SW480 (cell line): Measurements from ENCODE around the gene IER5.

Source experiments
- DNase-seq: peaks from one replicate; pipeline ENCODE4 v3.0.0-alpha.2; 2016; ENCODE audit warnings: low spot score

Gene IER5

DNA sequence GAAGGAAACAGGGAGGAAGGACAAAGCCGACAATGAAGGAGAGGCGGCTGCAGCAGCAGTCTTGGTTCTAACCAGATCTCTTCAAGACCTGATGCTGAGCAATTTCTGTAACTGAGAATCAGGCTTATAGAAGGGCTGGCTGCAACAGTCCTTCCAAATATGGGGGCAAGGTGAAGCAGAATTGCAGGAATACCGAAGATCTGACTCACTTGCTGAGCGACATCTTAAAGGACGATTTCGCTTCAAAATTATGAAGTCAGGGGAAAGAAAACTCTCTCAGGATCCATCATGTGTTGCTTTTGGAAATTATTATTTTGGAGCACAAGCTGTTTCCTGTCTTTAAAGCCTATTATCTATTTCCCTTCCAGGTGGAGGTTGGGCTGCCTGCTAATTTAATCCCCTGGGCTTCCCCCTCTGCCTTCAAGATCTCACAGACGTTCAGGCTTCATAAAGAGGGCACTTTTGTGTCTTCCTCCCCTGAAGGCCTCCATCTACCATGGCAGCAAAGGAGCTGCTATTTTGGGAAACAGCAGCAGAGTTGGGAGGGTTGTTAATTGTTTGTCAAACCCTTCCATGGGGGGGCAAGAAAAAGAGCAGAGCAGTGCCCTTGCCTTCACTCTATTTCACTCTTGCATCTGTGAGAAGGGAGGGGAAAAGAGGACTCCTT lies 10.8 kb upstream of the IER5 start:
- no peak for DNase-seq

GRCh38 chr1:181079382-181079781 lies 9.1 kb upstream of the IER5 start:
- no peak for DNase-seq

- DNase-seq: no peak
Measured at GRCh38 chr1:181079920-181080319, 8.6 kb upstream of the IER5 start.

DNA sequence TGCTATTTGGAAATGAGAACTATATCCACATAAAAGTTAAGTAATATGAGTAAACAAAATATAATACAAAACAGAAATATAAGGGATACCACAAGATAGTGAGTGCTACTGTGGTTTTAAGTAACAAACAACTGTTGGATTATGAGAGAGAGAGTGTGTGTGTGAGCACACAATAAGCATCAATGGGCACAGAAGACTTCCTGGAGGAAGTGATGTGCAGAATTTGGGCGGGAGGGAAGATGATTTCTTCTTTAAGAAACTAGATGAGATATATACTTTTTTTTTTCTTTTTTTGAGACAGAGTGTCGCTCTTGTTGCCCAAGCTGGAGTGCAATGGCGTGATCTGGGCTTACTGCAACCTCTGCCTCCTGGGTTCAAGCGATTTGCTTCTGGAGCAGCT lies 7.9 kb upstream of the IER5 start:
- DNase-seq: no peak

DNA sequence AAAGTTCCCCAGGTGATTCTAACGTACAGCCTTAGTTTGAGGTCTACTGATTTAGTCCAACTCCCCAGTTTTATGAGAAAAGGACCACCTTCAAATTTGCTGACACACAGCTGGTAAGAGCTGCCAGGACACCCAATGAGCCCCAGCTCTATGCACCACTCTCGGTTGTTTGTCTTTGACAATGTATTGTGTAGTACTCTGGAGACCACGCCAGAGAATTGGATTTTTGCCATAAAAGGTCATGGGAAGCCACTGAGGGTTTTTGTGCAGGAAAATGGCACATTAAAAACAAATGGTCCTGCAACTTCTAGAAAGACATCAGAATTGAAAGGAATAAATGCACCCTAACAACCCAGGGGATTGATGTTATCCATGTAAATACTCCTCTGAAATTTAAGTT lies 7.1 kb upstream of the IER5 start:
- DNase-seq: no peak

- peak; percentile 77 for DNase-seq
Measured at GRCh38 chr1:181083842-181084605, 4.5 kb upstream of the IER5 start.

DNA sequence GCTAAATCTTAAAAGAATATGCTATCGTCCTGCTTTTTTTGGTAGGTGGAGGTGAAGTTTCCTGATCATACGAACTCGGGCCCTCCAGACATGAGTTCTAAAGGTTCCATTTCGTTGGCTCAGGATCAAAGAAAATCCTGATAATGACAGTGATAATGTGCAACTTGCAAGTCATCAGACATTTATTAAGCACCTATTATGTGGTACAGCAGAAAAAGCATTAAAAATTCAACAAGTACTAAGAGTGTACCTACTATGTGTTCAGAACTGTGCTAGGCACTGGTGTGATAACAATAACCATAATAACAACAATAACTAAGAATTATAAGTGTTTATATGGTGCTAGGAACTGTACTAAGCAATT lies 3.9 kb upstream of the IER5 start:
- no peak for DNase-seq

GRCh38 chr1:181086091-181086490 lies 2.4 kb upstream of the IER5 start:
- DNase-seq: no peak

DNA sequence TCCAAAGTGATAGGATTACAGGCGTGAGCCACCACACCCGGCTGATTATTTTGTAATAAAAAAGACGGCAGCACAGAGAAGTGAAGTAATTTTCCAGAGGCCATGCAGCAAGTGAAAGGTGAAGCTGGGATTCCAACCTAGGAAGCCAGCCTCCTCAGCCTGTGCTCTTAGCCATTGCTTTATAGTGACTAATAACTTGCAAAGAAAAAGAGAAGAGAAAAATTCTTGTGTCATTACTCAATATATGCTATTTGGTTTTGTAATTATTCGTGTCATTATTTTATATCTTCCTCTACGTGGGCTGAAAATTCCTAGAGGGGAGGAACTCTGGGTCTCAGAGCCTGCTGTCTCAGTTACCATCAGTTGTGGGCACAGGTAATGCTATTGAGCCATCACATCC lies 1.6 kb upstream of the IER5 start:
- DNase-seq: peak; percentile 46

DNA sequence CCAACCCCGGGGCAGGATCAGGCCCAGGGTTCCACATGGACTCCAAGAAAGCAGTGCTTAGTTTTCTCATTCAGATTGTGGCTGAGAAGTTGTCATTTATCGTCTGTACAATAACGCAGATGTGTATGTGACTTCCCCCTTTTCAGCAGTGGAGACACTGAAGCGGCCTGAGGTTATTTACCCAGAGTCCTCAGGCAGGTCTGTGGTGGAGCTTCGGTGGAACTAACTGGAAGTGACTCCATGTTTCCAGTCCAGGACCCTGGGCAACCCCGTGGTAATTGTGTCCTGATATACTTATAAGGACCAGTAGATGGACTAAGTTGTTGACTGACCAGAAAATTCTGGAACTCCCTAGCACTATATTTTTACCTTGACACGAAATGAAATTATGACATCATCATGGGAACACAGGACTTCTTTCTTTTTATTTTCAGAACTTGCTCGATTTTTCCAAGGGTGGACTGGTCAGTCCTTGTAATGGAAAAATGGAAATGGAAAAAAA lies 1.0 kb upstream of the IER5 start:
- peak; percentile 55 for DNase-seq

GRCh38 chr1:181089017-181089675 lies 646 bp downstream of the IER5 start:
- no peak for DNase-seq

- DNase-seq: no peak
Measured at GRCh38 chr1:181089676-181090544, 1.4 kb downstream of the IER5 start.

DNA sequence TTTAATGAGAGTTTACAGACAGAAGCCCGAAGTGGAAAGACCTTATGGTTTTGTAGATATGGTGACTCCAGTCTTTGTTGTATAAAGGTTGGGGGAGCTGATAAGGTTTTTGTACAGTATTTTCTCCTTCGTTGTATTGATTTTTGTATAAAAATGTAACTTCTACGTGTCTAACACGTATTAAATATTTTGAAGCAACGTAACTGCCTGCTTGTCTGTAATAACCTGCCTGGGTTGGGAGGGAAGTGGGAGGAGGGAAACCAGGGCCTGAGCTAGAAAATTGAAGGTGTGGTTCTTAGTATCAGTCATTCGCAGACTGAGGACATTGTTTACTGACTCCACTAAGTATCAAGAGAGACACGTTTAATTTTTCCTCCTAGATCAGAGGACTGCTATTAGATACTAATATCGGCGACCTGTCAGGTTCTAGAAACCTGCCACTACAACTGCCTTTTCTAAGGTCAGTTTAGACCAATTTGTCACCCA lies 2.2 kb downstream of the IER5 start:
- no peak for DNase-seq

- no peak for DNase-seq
Measured at GRCh38 chr1:181091309-181092040, 3.0 kb downstream of the IER5 start.

DNA sequence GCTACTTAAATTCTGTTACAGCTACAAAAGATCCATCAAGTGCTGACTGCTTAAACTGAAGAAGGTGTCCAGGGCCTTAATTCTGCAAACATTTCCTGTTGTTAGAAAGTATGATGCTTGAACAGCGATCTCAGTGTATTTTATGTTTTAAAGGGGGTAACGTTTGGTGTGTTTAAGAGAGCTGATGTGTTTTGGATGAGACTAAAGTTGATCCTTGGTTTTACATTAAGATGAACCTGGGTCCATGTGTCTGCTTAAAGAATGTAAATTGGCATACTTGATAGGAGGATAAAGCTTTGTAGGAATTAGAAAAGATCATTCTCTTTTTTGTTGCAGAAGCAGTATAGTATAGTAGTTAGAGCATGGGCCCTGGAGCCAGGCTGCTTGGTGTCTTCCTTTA lies 3.6 kb downstream of the IER5 start:
- no peak for DNase-seq

- no peak for DNase-seq
Measured at GRCh38 chr1:181092883-181093458, 4.5 kb downstream of the IER5 start.

DNA sequence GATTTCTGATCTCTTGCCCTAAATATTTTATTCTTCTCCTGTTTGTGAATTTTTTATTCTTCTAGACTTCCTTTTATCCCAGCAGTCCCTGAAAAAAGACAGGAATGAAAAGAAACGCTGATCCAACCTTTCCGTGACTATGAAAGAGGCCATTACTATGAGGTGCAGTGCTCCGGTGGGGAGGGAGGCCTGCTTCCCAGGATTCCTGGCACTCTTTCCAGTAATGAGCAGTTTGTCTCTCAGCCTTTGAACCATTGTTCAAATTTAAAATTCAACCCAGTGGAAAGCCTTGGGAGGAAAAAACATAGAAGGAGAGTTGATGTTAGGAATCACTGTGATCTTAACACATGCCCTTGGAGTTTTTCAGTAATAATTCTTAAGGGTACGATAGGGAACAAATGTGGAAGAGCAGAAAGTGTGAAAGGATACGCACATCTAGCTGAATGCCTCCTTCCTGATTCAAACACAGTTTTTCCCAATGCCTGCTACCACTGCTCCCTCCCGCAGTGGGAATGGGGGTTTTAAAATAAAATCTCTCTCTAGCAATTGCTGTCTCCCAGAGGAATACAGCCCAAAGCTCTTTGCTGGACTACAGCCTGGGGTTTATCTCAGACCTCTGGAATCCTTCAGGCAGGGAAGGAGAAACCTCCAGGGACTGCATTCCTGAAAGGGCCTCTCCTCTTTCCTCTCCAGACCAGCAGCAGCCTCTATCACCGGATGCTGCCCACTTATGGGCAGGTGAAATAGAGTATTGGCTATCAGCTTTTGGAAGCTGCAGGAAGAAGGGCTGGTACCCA lies 6.1 kb downstream of the IER5 start:
- no peak for DNase-seq

- no peak for DNase-seq
Measured at GRCh38 chr1:181095260-181095659, 6.8 kb downstream of the IER5 start.

DNA sequence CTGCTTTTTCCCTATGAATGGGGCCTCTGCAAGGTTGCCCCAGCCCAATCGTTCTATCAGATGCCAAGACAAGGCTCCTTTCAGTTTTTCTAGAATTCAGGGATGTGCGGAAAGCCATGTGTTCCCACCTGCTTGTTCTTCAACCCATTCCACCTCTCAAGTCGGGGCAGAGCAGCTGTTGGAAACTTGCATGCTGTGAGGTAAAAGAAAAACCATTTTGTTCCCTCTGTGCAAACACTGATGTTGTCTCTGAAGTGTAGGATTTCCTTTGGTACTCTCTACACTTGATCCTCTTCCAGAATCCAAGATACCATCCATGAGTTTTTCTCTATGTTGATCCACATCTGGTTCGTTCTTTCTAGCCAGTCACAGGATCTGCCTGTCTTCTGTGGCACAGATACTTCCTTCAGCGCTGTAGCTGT lies 7.3 kb downstream of the IER5 start:
- DNase-seq: no peak

DNA sequence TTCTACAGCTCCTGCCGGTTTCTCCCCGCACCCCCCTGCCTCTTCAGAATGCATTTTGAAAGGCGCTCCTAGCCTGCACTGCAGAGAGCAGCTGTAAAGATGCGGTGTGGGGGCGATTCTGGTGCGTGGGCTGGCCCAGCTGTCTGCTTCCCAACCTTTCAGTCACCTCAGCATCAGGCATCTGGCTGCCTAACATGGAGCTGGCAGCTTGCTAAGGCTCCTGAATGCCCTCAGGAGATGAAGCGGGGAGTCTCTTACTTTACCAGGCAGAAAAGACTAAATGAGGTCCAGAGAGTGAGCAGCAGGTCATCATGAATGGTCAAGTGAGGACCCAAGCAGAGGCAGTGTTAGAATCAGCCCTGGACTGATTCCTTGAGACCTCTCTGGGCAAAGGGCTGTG lies 8.7 kb downstream of the IER5 start:
- DNase-seq: no peak
